Erythroblast (primary cell): ENCODE measurements around the gene KCTD16.

Experiments used
- GATA1 ChIP-seq: IDR thresholded peaks from 2 replicates; pipeline ENCODE4 v1.6.1; 2011; ENCODE audit warnings: low read depth, mild to moderate bottlenecking, control low read depth, low read length, moderate library complexity
- POLR2A ChIP-seq: IDR thresholded peaks from 2 replicates; pipeline ENCODE4 v1.6.1; 2011; ENCODE audit warnings: mild to moderate bottlenecking, low read length

DNA sequence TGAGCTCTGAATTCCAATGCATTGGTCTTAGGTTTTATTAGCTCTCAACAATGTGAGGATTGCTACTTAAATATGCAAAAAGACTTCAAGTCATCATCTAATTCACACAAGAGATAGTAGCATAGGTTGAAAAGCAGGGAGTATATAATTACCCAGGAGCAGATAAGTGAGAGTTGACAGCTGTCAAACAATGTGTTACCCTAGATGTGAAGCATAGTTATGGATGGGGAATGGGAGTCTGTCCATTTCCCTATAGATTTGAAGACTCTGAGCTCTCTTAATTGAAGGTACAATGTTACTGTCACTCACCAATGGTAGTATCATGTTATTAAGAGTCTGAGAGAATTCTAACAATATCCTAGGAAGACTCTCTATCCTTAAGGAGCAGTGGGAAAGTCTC, 160.7 kb downstream of the KCTD16 start:
- TF ChIP-seq POLR2A: no peak
- no peak for TF ChIP-seq GATA1
